H9 (cell line): ENCODE data around the gene MCL1. TPM values are rescaled to one million over a fixed set of nuclear protein-coding genes. Genes with fewer than 3 reads are reported as not detected.

Experiments
- DNase-seq: peaks from one replicate; pipeline ENCODE4 v3.0.0-alpha.2; 2017
- H2AFZ ChIP-seq: one replicate; pipeline ENCODE4 v1.6.1; 2013; ENCODE audit warnings: mild to moderate bottlenecking, low read length, control low read depth, moderate library complexity
- H2AK5ac ChIP-seq: 2 replicates; pipeline ENCODE4 v1.6.1; 2013; ENCODE audit warnings: low read length, control low read depth, mixed read lengths; ENCODE audit not compliant: insufficient read length
- H2BK120ac ChIP-seq: one replicate; pipeline ENCODE4 v1.6.1; 2013; ENCODE audit warnings: low read depth, mild to moderate bottlenecking, low read length, control low read depth, inconsistent platforms; ENCODE audit not compliant: poor library complexity, severe bottlenecking
- H2BK12ac ChIP-seq: 2 replicates; pipeline ENCODE4 v1.6.1; 2013; ENCODE audit warnings: low read length, control low read depth, mixed read lengths, low read depth; ENCODE audit not compliant: insufficient read length
- H2BK15ac ChIP-seq: 2 replicates; pipeline ENCODE4 v1.6.1; 2013; ENCODE audit warnings: low read depth, low read length, control low read depth
- H2BK20ac ChIP-seq: one replicate; pipeline ENCODE4 v1.6.1; 2013; ENCODE audit warnings: low read depth, mild to moderate bottlenecking, low read length, control low read depth, inconsistent platforms; ENCODE audit not compliant: poor library complexity, severe bottlenecking
- H2BK5ac ChIP-seq: 2 replicates; pipeline ENCODE4 v1.6.1; 2013; ENCODE audit warnings: low read length, control low read depth, mixed read lengths; ENCODE audit not compliant: insufficient read length
- H3K14ac ChIP-seq: 2 replicates; pipeline ENCODE4 v1.6.1; 2013; ENCODE audit warnings: low read length, control low read depth; ENCODE audit not compliant: insufficient read depth
- H3K18ac ChIP-seq: 2 replicates; pipeline ENCODE4 v1.6.1; 2013; ENCODE audit warnings: low read depth, mild to moderate bottlenecking, mixed read lengths, low read length, control low read depth; ENCODE audit not compliant: insufficient read length
- H3K23ac ChIP-seq: 2 replicates; pipeline ENCODE4 v1.6.1; 2013; ENCODE audit warnings: low read length, control low read depth, mixed read lengths, low read depth; ENCODE audit not compliant: insufficient read length
- H3K23me2 ChIP-seq: 2 replicates; pipeline ENCODE4 v1.6.1; 2013; ENCODE audit warnings: low read depth, mild to moderate bottlenecking, mixed read lengths, low read length, control low read depth; ENCODE audit not compliant: insufficient read length, poor library complexity, severe bottlenecking
- H3K27ac ChIP-seq: 2 replicates; pipeline ENCODE4 v1.5.1; 2013; ENCODE audit warnings: low read length, control low read depth, mixed read lengths, low read depth; ENCODE audit not compliant: insufficient read length
- H3K27me3 ChIP-seq: 2 replicates; pipeline ENCODE4 v1.6.1; 2013; ENCODE audit warnings: low read length, control low read depth, inconsistent platforms; ENCODE audit not compliant: insufficient read depth
- H3K4ac ChIP-seq: 2 replicates; pipeline ENCODE4 v1.6.1; 2013; ENCODE audit warnings: low read depth, mild to moderate bottlenecking, control low read depth, inconsistent platforms, low read length, moderate library complexity
- H3K4me1 ChIP-seq: 2 replicates; pipeline ENCODE4 v1.6.1; 2013; ENCODE audit warnings: low read length, control low read depth, inconsistent platforms; ENCODE audit not compliant: insufficient read depth
- H3K4me2 ChIP-seq: 2 replicates; pipeline ENCODE4 v1.6.1; 2013; ENCODE audit warnings: low read length, control low read depth, mixed read lengths; ENCODE audit not compliant: insufficient read length, insufficient read depth
- H3K56ac ChIP-seq: 2 replicates; pipeline ENCODE4 v1.6.1; 2013; ENCODE audit warnings: low read depth, mild to moderate bottlenecking, mixed read lengths, low read length, control low read depth; ENCODE audit not compliant: insufficient read length
- H3K79me1 ChIP-seq: 2 replicates; pipeline ENCODE4 v1.6.1; 2013; ENCODE audit warnings: low read depth, mild to moderate bottlenecking, moderate library complexity, low read length, control low read depth, inconsistent platforms; ENCODE audit not compliant: insufficient read depth, poor library complexity, severe bottlenecking
- H3K79me2 ChIP-seq: 2 replicates; pipeline ENCODE4 v1.6.1; 2013; ENCODE audit warnings: low read length, control low read depth, inconsistent platforms; ENCODE audit not compliant: insufficient read depth
- H3K9ac ChIP-seq: 2 replicates; pipeline ENCODE4 v1.6.1; 2013; ENCODE audit warnings: low read length, control low read depth, mixed read lengths; ENCODE audit not compliant: insufficient read length; ENCODE audit errors: extremely low read depth
- H3K9me3 ChIP-seq: one replicate; pipeline ENCODE4 v1.6.1; 2013; ENCODE audit warnings: low read depth, low read length, inconsistent platforms; ENCODE audit not compliant: control insufficient read depth
- H3T11ph ChIP-seq: one replicate; pipeline ENCODE4 v1.6.1; 2013; ENCODE audit warnings: mild to moderate bottlenecking, low read length, control low read depth, inconsistent platforms
- H4K20me1 ChIP-seq: one replicate; pipeline ENCODE4 v1.6.1; 2013; ENCODE audit not compliant: control insufficient read depth, insufficient read length, insufficient read depth
- H4K5ac ChIP-seq: 2 replicates; pipeline ENCODE4 v1.6.1; 2013; ENCODE audit warnings: low read depth, mild to moderate bottlenecking, mixed read lengths, low read length, control low read depth; ENCODE audit not compliant: insufficient read length
- H4K8ac ChIP-seq: replicated peaks from 2 replicates; pipeline ENCODE4 v1.6.1; 2013; ENCODE audit warnings: low read length, control low read depth, mixed read lengths, low read depth; ENCODE audit not compliant: insufficient read length
- H4K91ac ChIP-seq: 2 replicates; pipeline ENCODE4 v1.6.1; 2013; ENCODE audit warnings: low read depth, mild to moderate bottlenecking, moderate library complexity, mixed read lengths, low read length, control low read depth; ENCODE audit not compliant: insufficient read length
- H3K27ac Mint-ChIP-seq, 3 experiments: 2 replicates in 2 of 3; 3 replicates in 1 of 3; pipeline ENCODE4 v1.8.0; 2020 to 2021; ENCODE audit warnings: mixed read lengths in 3 of 3, mild to moderate bottlenecking in 1 of 3, moderate library complexity in 1 of 3
- H3K27me3 Mint-ChIP-seq: 2 replicates; pipeline ENCODE4 v1.8.0; 2021; ENCODE audit warnings: low read depth, mild to moderate bottlenecking, moderate library complexity, mixed read lengths
- H3K36me3 Mint-ChIP-seq, 3 experiments: 2 replicates in 2 of 3; 3 replicates in 1 of 3; pipeline ENCODE4 v1.8.0; 2020 to 2021; ENCODE audit warnings: low read depth in 3 of 3, mixed read lengths in 3 of 3; ENCODE audit not compliant: insufficient read depth in 1 of 3
- H3K4me1 Mint-ChIP-seq, 2 experiments: 2 replicates each; pipeline ENCODE4 v1.8.0; 2020; ENCODE audit warnings: mixed read lengths in 2 of 2
- H3K4me3 Mint-ChIP-seq, 2 experiments: 2 replicates in 1 of 2; 3 replicates in 1 of 2; pipeline ENCODE4 v1.8.0; 2020 to 2021; ENCODE audit warnings: mild to moderate bottlenecking in 2 of 2, mixed read lengths in 2 of 2, moderate library complexity in 1 of 2
- H3K9me3 Mint-ChIP-seq, 2 experiments: 2 replicates in 1 of 2; 3 replicates in 1 of 2; pipeline ENCODE4 v1.8.0; 2020; ENCODE audit warnings: mild to moderate bottlenecking in 2 of 2, mixed read lengths in 2 of 2, moderate library complexity in 1 of 2
- CTCF ChIP-seq: fragments of 200-600 bp; sonication (generic); conservative IDR thresholded peaks from 3 replicates; pipeline ENCODE4 v1.8.0; 2021; ENCODE audit warnings: antibody characterized with exemption, mild to moderate bottlenecking
- WGBS: extraction: QIAGEN DNeasy Blood & Tissue Kit; methylation state at CpG from one replicate; pipeline ENCODE4 v1.1.7; 2013; ENCODE audit warnings: missing lambda C conversion rate, low lambda C conversion rate, mixed read lengths; ENCODE audit not compliant: insufficient read length; ENCODE audit errors: extremely low coverage; 5-methylcytosine and 5-hydroxymethylcytosine counted together
- total RNA-seq: library from RNA; stranded (reverse); gene quantifications from 2 replicates; pipeline ENCODE4 v1.2.1, GENCODE V29; 2021

MCL1 gene
- total RNA-seq, 1 experiment from 2014 or later: 247 TPM

DNA sequence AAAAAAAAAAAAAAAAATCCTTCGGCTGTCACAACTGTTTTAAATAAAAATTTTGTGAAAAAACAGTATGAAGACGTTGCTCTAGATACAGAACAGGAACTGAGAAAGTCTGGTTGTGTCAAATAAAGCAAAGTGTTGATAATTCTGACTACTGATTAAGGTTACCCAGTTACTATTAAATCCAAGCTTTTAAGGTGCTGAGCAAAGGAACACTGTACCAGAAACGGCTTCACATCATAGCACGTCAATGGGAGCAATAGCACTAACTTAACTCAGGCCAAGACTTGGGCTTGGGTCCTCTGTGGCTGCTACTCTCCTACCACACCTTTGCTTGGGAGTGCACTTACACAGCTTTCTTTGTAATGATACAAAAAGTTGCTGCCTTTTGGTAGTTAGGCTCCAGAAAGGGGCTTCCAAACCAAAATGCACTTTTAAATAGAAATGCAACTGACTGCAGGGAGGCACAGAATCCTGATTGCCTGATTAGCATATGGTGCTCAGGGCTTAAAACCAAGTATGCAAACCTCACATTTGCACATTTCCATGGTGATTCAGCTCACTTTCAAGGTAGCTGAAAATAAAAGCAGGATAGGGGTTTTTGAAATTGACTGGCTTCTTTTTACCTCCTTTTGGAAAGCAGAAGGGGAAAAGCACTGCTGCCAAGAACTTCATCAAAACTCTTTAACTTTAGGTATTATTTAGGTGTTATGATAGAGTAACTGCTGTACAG lies 6.3 kb downstream of the MCL1 start:
- Histone ChIP-seq H3K14ac (no peak overlapping the region), H2BK15ac (no peak overlapping the region), H3T11ph (no peak overlapping the region), H2AK5ac (no peak overlapping the region), H3K18ac (no peak overlapping the region), H3K9me3 (no peaks in the 10 kb centered on the region), H3K9ac (no peak overlapping the region), H3K23me2 (peaks cover 11% of the 10 kb centered on the region), H4K5ac (no peak overlapping the region), H3K79me2 (peaks cover 27% of the 10 kb centered on the region), H3K56ac (no peak overlapping the region), H2BK120ac (no peak overlapping the region), H4K91ac (no peak overlapping the region), H3K23ac (no peak overlapping the region), H3K4me2 (no peak overlapping the region), H3K27me3 (no peaks in the 10 kb centered on the region), H2BK20ac (no peak overlapping the region), H3K4me1 (peaks cover 7% of the 10 kb centered on the region), H2BK12ac (no peak overlapping the region), H4K8ac (no peak overlapping the region), H4K20me1 (no peaks in the 10 kb centered on the region), H2BK5ac (no peak overlapping the region), H3K27ac (peak overlapping the region; percentile 36), H3K79me1 (no peaks in the 10 kb centered on the region), H2AFZ (no peak overlapping the region), H3K4ac (no peak overlapping the region)
- no CpG with 5 or more reads among the region's 4 CpGs for WGBS
- H3K4me3 Mint-ChIP-seq: peak overlapping the region in 1 of 2 experiments; percentile 63; a peak in 2 of 5 replicates
- no peak for TF ChIP-seq CTCF
- peak; percentile 41 for DNase-seq
- H3K27ac Mint-ChIP-seq: peak overlapping the region; percentile 53 to 91 (median 72); a peak in 6 of 7 replicates
- H3K36me3 Mint-ChIP-seq: peaks cover 67 to 78% (median 70%) of the 10 kb centered on the region in 3 experiments
- peaks cover 60 to 75% of the 10 kb centered on the region in 2 experiments for H3K4me1 Mint-ChIP-seq
- H3K27me3 Mint-ChIP-seq: no peaks in the 10 kb centered on the region; the same call in 1 of the 2 replicates
- H3K9me3 Mint-ChIP-seq: peaks cover 3 to 6% of the 10 kb centered on the region in 2 experiments; a peak in 4 of 5 replicates
